Activated effector memory CD4-positive, alpha-beta T cell treated with Interleukin-2 at 50 U/mL for 16 hours (primary cell): ENCODE measurements around the gene SLC16A12.
"Not testable (repeated sequence)": the region's sequence is repeated elsewhere in the genome, so short reads cannot be mapped to it uniquely, and the experiment has no call there.

Experiments used
- DNase-seq: peaks from one replicate; pipeline ENCODE4 v3.0.0-alpha.2; 2020

The SLC16A12 gene

GRCh38 chr10:89414879-89415821, 120.2 kb downstream of the SLC16A12 start:
- DNase-seq: peak; percentile 30

- peak; percentile 66 for DNase-seq
These were observed 121.1 kb downstream of the SLC16A12 start, which contains the start of gene IFIT5 for GRCh38 chr10:89414146-89414878. IFIT5 (plus strand) TSS chr10:89414568; CDS start chr10:89414799, 231 bp downstream.

GRCh38 chr10:89413398-89413912, 121.9 kb downstream of the SLC16A12 start:
- DNase-seq: no peak

GRCh38 chr10:89412276-89412675, 123.1 kb downstream of the SLC16A12 start:
- DNase-seq: not testable (repeated sequence)

- DNase-seq: not testable (repeated sequence)
These were observed 124.3 kb downstream of the SLC16A12 start for GRCh38 chr10:89411135-89411534.

GRCh38 chr10:89410551-89410950, 124.8 kb downstream of the SLC16A12 start:
- not testable (repeated sequence) for DNase-seq

GRCh38 chr10:89409282-89409681, 126.1 kb downstream of the SLC16A12 start:
- DNase-seq: not testable (repeated sequence)

- DNase-seq: not testable (repeated sequence)
These were observed 127.6 kb downstream of the SLC16A12 start for GRCh38 chr10:89407792-89408191.

GRCh38 chr10:89406178-89406577, 129.2 kb downstream of the SLC16A12 start:
- DNase-seq: not testable (repeated sequence)

GRCh38 chr10:89404104-89405047, 131.0 kb downstream of the SLC16A12 start:
- no peak for DNase-seq

- DNase-seq: no peak
These were observed 132.4 kb downstream of the SLC16A12 start for GRCh38 chr10:89403043-89403442.

GRCh38 chr10:89399956-89400355, 135.4 kb downstream of the SLC16A12 start:
- no peak for DNase-seq

- no peak for DNase-seq
These were observed 137.2 kb downstream of the SLC16A12 start for GRCh38 chr10:89398003-89398749.

GRCh38 chr10:89395141-89395540, 140.3 kb downstream of the SLC16A12 start:
- no peak for DNase-seq

- DNase-seq: no peak
These were observed 141.5 kb downstream of the SLC16A12 start for GRCh38 chr10:89393898-89394297.

GRCh38 chr10:89392974-89393373, 142.4 kb downstream of the SLC16A12 start:
- no peak for DNase-seq

GRCh38 chr10:89391907-89392756, 143.3 kb downstream of the SLC16A12 start, which contains the start of gene IFIT1:
IFIT1 (plus strand) TSS chr10:89392623; CDS start chr10:89392713, 90 bp downstream.
- peak; percentile 25 for DNase-seq

GRCh38 chr10:89391226-89391576, 144.2 kb downstream of the SLC16A12 start:
- DNase-seq: not testable (repeated sequence)

- no peak for DNase-seq
These were observed 144.7 kb downstream of the SLC16A12 start for GRCh38 chr10:89390476-89391225.

GRCh38 chr10:89389254-89389653, 146.1 kb downstream of the SLC16A12 start:
- no peak for DNase-seq
